ENCODE results near the gene XAB2.

GRCh38 chr19:7632340-7633203, 3.2 kb upstream of the XAB2 start:
- TF ChIP-seq POLR2AphosphoS5 (IDR thresholded peaks at IDR 0.05): peak in 1 of 3 donors; percentile 43
- no peak for TF ChIP-seq CTCF (IDR thresholded peaks at IDR 0.05 in 8 of 11, conservative IDR thresholded peaks at IDR 0.05 in 3 of 11)
- TF ChIP-seq POLR2A (IDR thresholded peaks at IDR 0.05): no peak
